GM12878 (cell line): ENCODE measurements around the gene MT1B. TPM values are rescaled to one million over a fixed set of nuclear protein-coding genes. Genes with fewer than 3 reads are reported as not detected.

ENCODE experiments used
- ATAC-seq: fragments of 200-7000 bp; cut with Tn5 transposase; 3 replicates; pipeline ENCODE4 v1.9.1; 2020; ENCODE audit warnings: mild to moderate bottlenecking, moderate library complexity
- BruUV-seq: library from RNA; stranded (reverse); fragments of 400-500 nt; replicated peaks from 2 replicates; lab custom pipeline; 2021; lab: Mats Ljungman, UMichigan
- CTCF ChIA-PET: fragments of 300-600 bp; sonication (Branson Sonifier 250); formaldehyde crosslinking; extraction: SDS; loops from one replicate; lab custom pipeline; 2021; ENCODE audit warnings: inconsistent platforms; lab: Yijun Ruan, JAX
- POLR2A ChIA-PET: fragments of 350-600 bp; formaldehyde crosslinking; extraction: SDS; loops from one replicate; lab custom pipeline; 2021; ENCODE audit warnings: inconsistent platforms; lab: Charles Lee
- RAD21 ChIA-PET: fragments of 300-600 bp; sonication (Branson Sonifier 250); formaldehyde crosslinking; loops from one replicate; lab custom pipeline; 2023; ENCODE audit warnings: antibody characterized with exemption; ENCODE audit not compliant: unreplicated experiment; lab: Charles Lee
- SMC1A ChIA-PET: fragments of 300-600 bp; sonication (Branson Sonifier 250); formaldehyde crosslinking; loops from one replicate; lab custom pipeline; 2023; ENCODE audit not compliant: unreplicated experiment, uncharacterized antibody; lab: Charles Lee
- DNase-seq: peaks from one replicate; pipeline ENCODE4 v3.0.0-alpha.2; 2011; ENCODE audit warnings: low read depth, low spot score
- FAIRE-seq: peaks from 3 replicates; lab custom pipeline; 2011; peaks lifted over from hg19 to GRCh38; lab: Jason Lieb, UNC
- H2AFZ ChIP-seq: 2 replicates; pipeline ENCODE4 v1.6.0; 2011; ENCODE audit warnings: low read depth, low read length, control low read depth; ENCODE audit not compliant: control insufficient read depth
- H3K27ac ChIP-seq: 2 replicates; pipeline ENCODE4 v1.5.1; 2011; ENCODE audit warnings: control low read depth; ENCODE audit not compliant: control insufficient read depth, insufficient read depth
- H3K27me3 ChIP-seq, 2 experiments: replicated peaks in 1 of 2; 2 replicates each; pipeline versions ENCODE4 v1.6.0 to v1.6.1; 2011; ENCODE audit warnings: low read length in 1 of 2; ENCODE audit not compliant: control insufficient read depth in 2 of 2, insufficient read depth in 2 of 2
- H3K36me3 ChIP-seq, 2 experiments: 2 replicates each; pipeline ENCODE4 v1.5.1; 2011; ENCODE audit warnings: low read length in 1 of 2; ENCODE audit not compliant: control insufficient read depth in 2 of 2, insufficient read depth in 2 of 2
- H3K4me1 ChIP-seq: 2 replicates; pipeline ENCODE4 v1.6.1; 2011; ENCODE audit warnings: mild to moderate bottlenecking, low read length, moderate library complexity, mixed read lengths; ENCODE audit not compliant: control insufficient read depth, insufficient read depth
- H3K4me2 ChIP-seq: 2 replicates; pipeline ENCODE4 v1.6.0; 2011; ENCODE audit warnings: control low read depth; ENCODE audit not compliant: control insufficient read depth, insufficient read depth
- H3K4me3 ChIP-seq: fragments of 200-600 bp; sonication (generic); 2 replicates; pipeline ENCODE4 v1.5.1; 2016
- H3K79me2 ChIP-seq: 2 replicates; pipeline ENCODE4 v1.6.0; 2011; ENCODE audit warnings: low read length; ENCODE audit not compliant: control insufficient read depth, insufficient read depth
- H3K9ac ChIP-seq: 2 replicates; pipeline ENCODE4 v1.8.0; 2011; ENCODE audit warnings: low read length, control low read depth, mixed read lengths; ENCODE audit not compliant: control insufficient read depth, insufficient read depth
- H3K9me3 ChIP-seq: replicated peaks from 3 replicates; pipeline ENCODE4 v1.5.1; 2011; ENCODE audit warnings: mild to moderate bottlenecking, low read length; ENCODE audit not compliant: control insufficient read depth, insufficient read depth
- H4K20me1 ChIP-seq: 2 replicates; pipeline ENCODE4 v1.6.0; 2011; ENCODE audit not compliant: control insufficient read depth, insufficient read depth
- CHD4 ChIP-seq: fragments of 200-600 bp; sonication (generic); IDR thresholded peaks from 2 replicates; pipeline ENCODE4 v1.6.1; 2016; ENCODE audit warnings: mild to moderate bottlenecking
- CREM ChIP-seq: IDR thresholded peaks from 2 replicates; pipeline ENCODE4 v1.6.1; 2014; ENCODE audit warnings: antibody characterized with exemption, low read depth
- EED ChIP-seq: sonication (generic); IDR thresholded peaks from 2 replicates; pipeline ENCODE4 v1.6.1; 2016; ENCODE audit warnings: antibody characterized with exemption, low read depth
- ETV6 ChIP-seq, 2 experiments: fragments of 450-650 bp in 1 of 2; IDR thresholded peaks in 1 of 2; conservative IDR thresholded peaks in 1 of 2; 2 replicates each; pipeline ENCODE4 v1.6.1; 2014; ENCODE audit warnings: antibody characterized with exemption in 1 of 2, borderline replicate concordance in 1 of 2, low read depth in 1 of 2, mild to moderate bottlenecking in 1 of 2, moderate library complexity in 1 of 2
- FOXK2 ChIP-seq: fragments of 450-650 bp; IDR thresholded peaks from 2 replicates; pipeline ENCODE4 v1.6.1; 2017; ENCODE audit warnings: mild to moderate bottlenecking, moderate library complexity
- KDM1A ChIP-seq: fragments of 200-600 bp; sonication (generic); IDR thresholded peaks from 2 replicates; pipeline ENCODE4 v1.6.1; 2016; ENCODE audit warnings: borderline replicate concordance
- NR2C2 ChIP-seq: IDR thresholded peaks from 2 replicates; pipeline ENCODE4 v1.6.1; 2011; ENCODE audit warnings: borderline replicate concordance, low read depth; ENCODE audit not compliant: control insufficient read depth, insufficient read length
- RB1 ChIP-seq: fragments of 450-650 bp; formaldehyde crosslinking; IDR thresholded peaks from 2 replicates; pipeline ENCODE4 v1.6.1; 2017; ENCODE audit warnings: mild to moderate bottlenecking, borderline replicate concordance
- RBBP5 ChIP-seq: fragments of 200-600 bp; sonication (generic); conservative IDR thresholded peaks from 2 replicates; pipeline ENCODE4 v1.6.1; 2016
- RUNX3 ChIP-seq: IDR thresholded peaks from 2 replicates; pipeline ENCODE4 v1.6.1; 2012; ENCODE audit warnings: low read length, inconsistent platforms
- SP1 ChIP-seq: IDR thresholded peaks from one replicate; pipeline ENCODE4 v1.6.1; 2011; ENCODE audit warnings: low read depth, low read length
- TARDBP ChIP-seq: IDR thresholded peaks from 2 replicates; pipeline ENCODE4 v1.6.1; 2016; ENCODE audit warnings: borderline replicate concordance
- TBL1XR1 ChIP-seq: IDR thresholded peaks from 2 replicates; pipeline ENCODE4 v1.6.1; 2012; ENCODE audit warnings: low read depth, low read length, improper control_type of control experiment
- TCF12 ChIP-seq: IDR thresholded peaks from 2 replicates; pipeline ENCODE4 v1.6.1; 2011; ENCODE audit warnings: low read depth, mild to moderate bottlenecking, low read length
- ZNF384 ChIP-seq: IDR thresholded peaks from 2 replicates; pipeline ENCODE4 v1.6.1; 2012; ENCODE audit warnings: low read depth, mild to moderate bottlenecking, low read length, improper control_type of control experiment, borderline replicate concordance
- WGBS: methylation state at CpG from one replicate; pipeline ENCODE4 v1.1.6; 2016; ENCODE audit warnings: low lambda C conversion rate; ENCODE audit not compliant: insufficient replicate concordance, insufficient coverage; ENCODE audit errors: missing lambda C conversion rate; 5-methylcytosine and 5-hydroxymethylcytosine counted together
- in situ Hi-C: fragments of 300-500 bp; cut with MboI; formaldehyde crosslinking; loops from 9 replicates; pipeline ENCODE4 v1.14.3; 2018; ENCODE audit warnings: mixed read lengths
- intact Hi-C: fragments of 100-400 bp; cut with micrococcal nuclease; formaldehyde crosslinking; loops from one replicate; pipeline ENCODE4 v1.14.2; 2022; ENCODE audit not compliant: unreplicated experiment
- polyA plus RNA-seq, 11 experiments: library from polyadenylated mRNA; depleted of rRNA in 4 of 11; unstranded in 6 of 11; stranded (reverse) in 5 of 11; fragments of >200 nt; fragmentation: Nextera tagmentation in 4 of 11; fragmentation: Illumina TruSeq in 1 of 11; extraction: Ambion mirVana in 4 of 11; extraction: Trizol in 1 of 11; gene quantifications; 1 replicate in 1 of 11; 2 replicates in 10 of 11; pipeline versions ENCODE4 v1.2.1 to v1.2.3, GENCODE V29; 2011 to 2016; ENCODE audit warnings: inconsistent platforms in 2 of 11, missing spikeins in 2 of 11, low read depth in 1 of 11
- total RNA-seq, 4 experiments: library from RNA; depleted of rRNA in 3 of 4; stranded (reverse); fragments of >200 nt in 3 of 4; fragmentation: Illumina TruSeq in 1 of 4; extraction: Trizol in 1 of 4; gene quantifications; 2 replicates each; pipeline versions ENCODE4 v1.2.1 to v1.2.3, GENCODE V29; 2013 to 2021
- TF ChIP-seq, protein P1 (sequence below): IDR thresholded peaks from 2 replicates; pipeline ENCODE4 v1.6.1; 2012; ENCODE audit warnings: low read length, inconsistent platforms
- TF ChIP-seq, protein P2 (sequence below): fragments of 450-650 bp; IDR thresholded peaks from 2 replicates; pipeline ENCODE4 v1.6.1; 2017; ENCODE audit warnings: mild to moderate bottlenecking
- TF ChIP-seq, protein P3 (sequence below): fragments of 150-350 bp; IDR thresholded peaks from 2 replicates; pipeline ENCODE4 v1.6.1; 2016; ENCODE audit warnings: low read depth, low read length

Gene MT1B
- total and polyA plus RNA-seq, 10 of the 15 experiments (the other 5 are each of a cell fraction or from before 2014, with no cell fraction given): not detected

DNA sequence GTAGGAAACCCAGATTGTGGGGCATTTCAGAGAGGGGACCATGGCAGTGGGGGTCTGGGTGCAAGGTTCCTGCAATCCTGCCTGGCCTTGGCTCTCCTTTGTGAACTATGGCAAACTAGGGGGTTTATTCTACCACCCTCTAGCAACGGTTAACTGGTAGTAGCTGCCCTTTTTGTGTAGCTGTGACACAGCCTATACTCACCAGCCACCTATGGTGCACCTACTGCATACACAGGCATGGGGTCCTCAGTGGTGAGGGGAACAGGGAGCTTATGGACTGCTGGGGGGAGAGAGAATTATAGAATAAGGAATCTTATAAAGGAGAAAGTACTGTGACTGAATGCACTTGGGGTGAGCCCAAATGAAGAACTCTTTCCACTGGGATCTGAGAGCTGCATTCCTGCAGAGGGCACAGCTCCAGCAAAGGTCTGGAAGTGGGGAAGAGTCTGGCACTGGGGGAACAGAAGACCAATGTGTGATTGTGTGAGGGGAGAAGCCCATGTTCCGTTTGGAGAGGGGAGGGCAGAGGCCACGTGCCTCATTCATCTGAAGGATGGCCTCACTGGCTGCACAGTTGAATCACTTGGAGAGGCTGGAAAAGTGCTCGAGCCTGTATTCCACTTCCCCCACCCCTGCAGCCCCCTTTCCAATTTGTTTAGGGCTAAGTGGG lies 32.7 kb downstream of the MT1B start:
- 50% methylated on average over 4 of the region's 4 CpGs for WGBS
- Histone ChIP-seq H3K4me3 (no peak overlapping the region), H3K4me2 (no peak overlapping the region), H3K9ac (no peak overlapping the region), H3K27me3 (no peaks in the 10 kb centered on the region; a peak in 2 of 4 replicates), H3K27ac (no peak overlapping the region), H3K9me3 (no peaks in the 10 kb centered on the region), H3K79me2 (no peaks in the 10 kb centered on the region), H3K36me3 (no peaks in the 10 kb centered on the region)
- no TSS peak for BruUV-seq
- DNase-seq (no peak), ATAC-seq (no peak)
- POLR2A ChIA-PET: no interaction called here
- in situ Hi-C loops: loop anchor here (25.0 kb wide), 1 partner anchor 747 kb away; no protein-coding TSS in a partner anchor
- SMC1A ChIA-PET: interaction anchor here (1.8 kb wide), 1 partner anchor 18 kb away, joined by 5 read pairs; no protein-coding TSS in a partner anchor
- RAD21 ChIA-PET: interaction anchor here (1.2 to 1.7 kb wide), 2 partner anchors 16 to 18 kb away, joined by 3 to 6 read pairs; no protein-coding TSS in a partner anchor
- intact Hi-C loops: no loop called here
- TF ChIP-seq ZNF384 (no peak), RBBP5 (no peak), RB1 (no peak), SP1 (no peak), TARDBP (no peak), FOXK2 (no peak), EED (no peak), CREM (no peak), ETV6 (conservative IDR thresholded peaks at IDR 0.05 in 1 of 2, IDR thresholded peaks at IDR 0.05 in 1 of 2; ENCODE audit: borderline replicate concordance in 1 of 2, low read depth in 1 of 2) (no peak), NR2C2 (no peak), TCF12 (no peak), KDM1A (no peak), CHD4 (no peak), TBL1XR1 (no peak), RUNX3 (no peak)
- TF ChIP-seq, protein P1, sequence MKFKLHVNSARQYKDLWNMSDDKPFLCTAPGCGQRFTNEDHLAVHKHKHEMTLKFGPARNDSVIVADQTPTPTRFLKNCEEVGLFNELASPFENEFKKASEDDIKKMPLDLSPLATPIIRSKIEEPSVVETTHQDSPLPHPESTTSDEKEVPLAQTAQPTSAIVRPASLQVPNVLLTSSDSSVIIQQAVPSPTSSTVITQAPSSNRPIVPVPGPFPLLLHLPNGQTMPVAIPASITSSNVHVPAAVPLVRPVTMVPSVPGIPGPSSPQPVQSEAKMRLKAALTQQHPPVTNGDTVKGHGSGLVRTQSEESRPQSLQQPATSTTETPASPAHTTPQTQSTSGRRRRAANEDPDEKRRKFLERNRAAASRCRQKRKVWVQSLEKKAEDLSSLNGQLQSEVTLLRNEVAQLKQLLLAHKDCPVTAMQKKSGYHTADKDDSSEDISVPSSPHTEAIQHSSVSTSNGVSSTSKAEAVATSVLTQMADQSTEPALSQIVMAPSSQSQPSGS: no peak
- TF ChIP-seq, protein P2, sequence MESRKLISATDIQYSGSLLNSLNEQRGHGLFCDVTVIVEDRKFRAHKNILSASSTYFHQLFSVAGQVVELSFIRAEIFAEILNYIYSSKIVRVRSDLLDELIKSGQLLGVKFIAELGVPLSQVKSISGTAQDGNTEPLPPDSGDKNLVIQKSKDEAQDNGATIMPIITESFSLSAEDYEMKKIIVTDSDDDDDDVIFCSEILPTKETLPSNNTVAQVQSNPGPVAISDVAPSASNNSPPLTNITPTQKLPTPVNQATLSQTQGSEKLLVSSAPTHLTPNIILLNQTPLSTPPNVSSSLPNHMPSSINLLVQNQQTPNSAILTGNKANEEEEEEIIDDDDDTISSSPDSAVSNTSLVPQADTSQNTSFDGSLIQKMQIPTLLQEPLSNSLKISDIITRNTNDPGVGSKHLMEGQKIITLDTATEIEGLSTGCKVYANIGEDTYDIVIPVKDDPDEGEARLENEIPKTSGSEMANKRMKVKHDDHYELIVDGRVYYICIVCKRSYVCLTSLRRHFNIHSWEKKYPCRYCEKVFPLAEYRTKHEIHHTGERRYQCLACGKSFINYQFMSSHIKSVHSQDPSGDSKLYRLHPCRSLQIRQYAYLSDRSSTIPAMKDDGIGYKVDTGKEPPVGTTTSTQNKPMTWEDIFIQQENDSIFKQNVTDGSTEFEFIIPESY: no peak
- TF ChIP-seq, protein P3, sequence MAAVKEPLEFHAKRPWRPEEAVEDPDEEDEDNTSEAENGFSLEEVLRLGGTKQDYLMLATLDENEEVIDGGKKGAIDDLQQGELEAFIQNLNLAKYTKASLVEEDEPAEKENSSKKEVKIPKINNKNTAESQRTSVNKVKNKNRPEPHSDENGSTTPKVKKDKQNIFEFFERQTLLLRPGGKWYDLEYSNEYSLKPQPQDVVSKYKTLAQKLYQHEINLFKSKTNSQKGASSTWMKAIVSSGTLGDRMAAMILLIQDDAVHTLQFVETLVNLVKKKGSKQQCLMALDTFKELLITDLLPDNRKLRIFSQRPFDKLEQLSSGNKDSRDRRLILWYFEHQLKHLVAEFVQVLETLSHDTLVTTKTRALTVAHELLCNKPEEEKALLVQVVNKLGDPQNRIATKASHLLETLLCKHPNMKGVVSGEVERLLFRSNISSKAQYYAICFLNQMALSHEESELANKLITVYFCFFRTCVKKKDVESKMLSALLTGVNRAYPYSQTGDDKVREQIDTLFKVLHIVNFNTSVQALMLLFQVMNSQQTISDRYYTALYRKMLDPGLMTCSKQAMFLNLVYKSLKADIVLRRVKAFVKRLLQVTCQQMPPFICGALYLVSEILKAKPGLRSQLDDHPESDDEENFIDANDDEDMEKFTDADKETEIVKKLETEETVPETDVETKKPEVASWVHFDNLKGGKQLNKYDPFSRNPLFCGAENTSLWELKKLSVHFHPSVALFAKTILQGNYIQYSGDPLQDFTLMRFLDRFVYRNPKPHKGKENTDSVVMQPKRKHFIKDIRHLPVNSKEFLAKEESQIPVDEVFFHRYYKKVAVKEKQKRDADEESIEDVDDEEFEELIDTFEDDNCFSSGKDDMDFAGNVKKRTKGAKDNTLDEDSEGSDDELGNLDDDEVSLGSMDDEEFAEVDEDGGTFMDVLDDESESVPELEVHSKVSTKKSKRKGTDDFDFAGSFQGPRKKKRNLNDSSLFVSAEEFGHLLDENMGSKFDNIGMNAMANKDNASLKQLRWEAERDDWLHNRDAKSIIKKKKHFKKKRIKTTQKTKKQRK: no peak
- TF ChIP-seq, all 136 proteins: peak for 0
- FAIRE-seq: no peak
- CTCF ChIA-PET: interaction anchor here (2.5 kb wide), 1 partner anchor 17 kb away, joined by 13 read pairs; no protein-coding TSS in a partner anchor
- H4K20me1 ChIP-seq: no peaks in the 10 kb centered on the region
- peaks cover 12% of the 10 kb centered on the region for H3K4me1 ChIP-seq
- H2AFZ ChIP-seq: no peak overlapping the region
